SK-N-SH treated with all-trans-retinoic acid at 6 μM for 48 hours (cell line): ENCODE data around the gene HIGD2B.
"Not testable (repeated sequence)": the region's sequence is repeated elsewhere in the genome, so short reads cannot be mapped to it uniquely, and the experiment has no call there.

Experiments used
- ARNTL ChIP-seq: fragments of 450-650 bp; formaldehyde crosslinking; IDR thresholded peaks from 2 replicates; pipeline ENCODE4 v1.5.0; 2020; ENCODE audit warnings: low read depth, mild to moderate bottlenecking, moderate library complexity, borderline replicate concordance
- ZFP3 ChIP-seq: fragments of 250-450 bp; sonication (Bioruptor Pico); IDR thresholded peaks from 2 replicates; pipeline ENCODE4 v1.5.0; 2020; ENCODE audit warnings: mild to moderate bottlenecking, moderate library complexity
- TF ChIP-seq, protein P1 (sequence below): fragments of 250-450 bp; sonication (Bioruptor Pico); IDR thresholded peaks from 2 replicates; pipeline ENCODE4 v1.8.0; 2020; ENCODE audit warnings: mild to moderate bottlenecking, moderate library complexity, borderline replicate concordance

- TF ChIP-seq, protein P1, sequence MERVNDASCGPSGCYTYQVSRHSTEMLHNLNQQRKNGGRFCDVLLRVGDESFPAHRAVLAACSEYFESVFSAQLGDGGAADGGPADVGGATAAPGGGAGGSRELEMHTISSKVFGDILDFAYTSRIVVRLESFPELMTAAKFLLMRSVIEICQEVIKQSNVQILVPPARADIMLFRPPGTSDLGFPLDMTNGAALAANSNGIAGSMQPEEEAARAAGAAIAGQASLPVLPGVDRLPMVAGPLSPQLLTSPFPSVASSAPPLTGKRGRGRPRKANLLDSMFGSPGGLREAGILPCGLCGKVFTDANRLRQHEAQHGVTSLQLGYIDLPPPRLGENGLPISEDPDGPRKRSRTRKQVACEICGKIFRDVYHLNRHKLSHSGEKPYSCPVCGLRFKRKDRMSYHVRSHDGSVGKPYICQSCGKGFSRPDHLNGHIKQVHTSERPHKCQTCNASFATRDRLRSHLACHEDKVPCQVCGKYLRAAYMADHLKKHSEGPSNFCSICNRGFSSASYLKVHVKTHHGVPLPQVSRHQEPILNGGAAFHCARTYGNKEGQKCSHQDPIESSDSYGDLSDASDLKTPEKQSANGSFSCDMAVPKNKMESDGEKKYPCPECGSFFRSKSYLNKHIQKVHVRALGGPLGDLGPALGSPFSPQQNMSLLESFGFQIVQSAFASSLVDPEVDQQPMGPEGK (CRISPR knock-in tag) = not testable (repeated sequence)
- not testable (repeated sequence) for TF ChIP-seq ZFP3, ARNTL (CRISPR knock-in tag)
These were observed 57.5 kb downstream of the HIGD2B start for GRCh38 chr15:72628249-72629067.
